ENCODE data around the gene ADD1.

Gene ADD1

DNA sequence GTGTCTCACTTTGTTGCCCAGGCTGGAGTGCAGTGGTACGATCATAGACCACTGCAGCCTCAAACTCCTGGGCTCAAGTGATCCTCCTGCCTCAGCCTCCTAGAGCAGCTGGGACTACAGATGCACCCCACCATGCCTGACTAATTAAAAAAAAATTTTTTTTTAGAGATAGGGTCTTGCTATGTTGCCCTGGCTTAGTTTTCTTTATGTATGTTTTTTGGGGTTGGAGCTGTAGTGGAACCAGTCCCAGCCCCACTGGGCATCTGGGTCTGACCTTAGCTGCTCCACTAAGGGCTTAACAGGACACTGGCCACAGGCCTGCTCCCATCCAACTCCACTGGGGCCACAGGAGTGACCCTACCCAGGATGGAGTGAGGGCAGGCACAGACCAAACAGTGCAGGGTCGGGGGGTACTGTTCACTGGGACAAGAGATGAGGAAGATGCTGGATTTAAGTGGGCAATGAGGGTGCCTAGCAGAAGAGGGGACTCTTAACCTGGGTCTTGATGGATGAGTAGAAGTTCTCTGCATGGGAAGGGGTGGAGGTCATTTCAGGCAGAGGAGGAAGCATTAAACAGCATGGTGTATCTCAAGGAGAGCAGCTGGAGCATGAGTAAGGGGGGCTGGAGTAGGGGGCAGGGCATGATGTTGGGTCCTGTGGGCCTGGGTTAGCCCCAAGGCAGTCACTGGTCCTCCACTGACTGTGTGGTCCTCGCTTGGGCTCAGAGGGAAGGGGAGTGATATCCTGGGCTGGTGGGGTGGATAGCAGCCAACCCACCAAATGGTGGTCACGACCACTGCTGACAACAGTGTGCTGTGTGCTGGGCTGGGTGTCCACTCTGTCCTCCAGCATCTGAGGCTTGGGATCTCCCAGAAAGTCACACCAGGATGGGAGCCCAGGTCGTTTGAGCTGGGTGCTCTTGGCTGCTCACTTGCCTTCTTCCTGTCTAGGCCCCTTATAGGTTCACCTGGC lies 24.1 kb upstream of the ADD1 start:
- no peak for FAIRE-seq
- no peak for DNase-seq (ENCODE audit: insufficient read length, low spot score)

DNA sequence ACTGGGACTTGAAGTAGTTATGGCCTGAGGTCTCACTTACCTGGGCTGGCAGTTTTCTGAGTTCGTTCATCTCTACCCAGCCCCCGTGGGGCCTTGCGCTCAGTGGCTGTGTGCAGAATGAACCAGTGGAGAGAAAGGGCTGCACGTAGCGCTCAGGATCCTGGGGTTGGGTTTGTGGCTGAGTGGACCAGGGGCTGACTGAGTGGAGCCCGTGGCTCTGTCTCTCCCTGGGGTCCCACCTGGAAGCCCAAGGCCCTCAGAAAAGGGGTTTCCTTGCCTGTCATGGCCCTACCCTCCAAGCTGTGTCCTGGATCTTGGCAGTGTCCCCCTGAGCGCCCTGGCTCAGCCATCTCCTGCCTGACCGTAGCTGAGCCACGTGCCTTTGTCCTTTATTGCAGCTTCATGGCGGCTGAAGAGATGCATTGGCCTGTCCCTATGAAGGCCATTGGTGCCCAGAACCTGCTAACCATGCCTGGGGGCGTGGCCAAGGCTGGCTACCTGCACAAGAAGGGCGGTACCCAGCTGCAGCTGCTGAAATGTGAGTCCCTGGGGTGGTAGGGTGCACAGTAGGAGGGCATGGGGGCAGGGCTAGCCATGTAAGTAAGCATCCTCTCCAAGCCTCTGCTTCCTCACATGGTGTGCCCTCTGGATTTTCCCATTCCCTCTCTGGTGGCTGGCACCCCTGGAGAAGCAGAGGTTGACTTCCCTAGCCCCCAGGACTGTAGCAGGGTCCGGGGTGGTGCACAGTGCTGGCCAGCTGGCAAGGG lies 23.2 kb upstream of the ADD1 start:
- FAIRE-seq, result no peak
- no peak for DNase-seq (ENCODE audit: insufficient read length, low spot score)

- no peak for DNase-seq (ENCODE audit: insufficient read length, low spot score)
- no peak for FAIRE-seq
Observed at GRCh38 chr4:2822461-2823300, 21.0 kb upstream of the ADD1 start.

DNA sequence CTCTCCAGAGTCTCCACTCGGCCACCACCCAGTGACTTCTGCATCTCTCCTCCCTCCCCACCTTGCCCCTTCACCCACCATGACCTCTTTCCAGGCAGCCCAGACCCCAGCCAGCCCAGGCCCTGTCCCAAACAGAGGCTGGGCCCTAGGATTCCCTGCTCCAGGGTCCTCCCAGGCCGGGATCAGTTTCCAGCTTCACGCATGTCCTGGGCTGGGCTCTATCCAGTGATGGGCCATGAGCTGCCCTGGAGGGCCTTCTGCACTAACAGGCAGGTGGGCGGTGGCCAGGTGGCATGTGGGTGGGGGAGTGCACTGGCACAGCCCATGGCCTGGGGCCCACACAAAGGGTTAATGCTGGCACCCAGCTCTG lies 20.4 kb upstream of the ADD1 start:
- DNase-seq (ENCODE audit: insufficient read length, low spot score) (no peak), FAIRE-seq (no peak)

- DNase-seq (ENCODE audit: insufficient read length, low spot score) (no peak), FAIRE-seq (no peak)
Observed at GRCh38 chr4:2823671-2824328, 19.8 kb upstream of the ADD1 start.

- FAIRE-seq (no peak), DNase-seq (ENCODE audit: insufficient read length, low spot score) (no peak)
Observed at GRCh38 chr4:2824329-2824835, 19.3 kb upstream of the ADD1 start.

DNA sequence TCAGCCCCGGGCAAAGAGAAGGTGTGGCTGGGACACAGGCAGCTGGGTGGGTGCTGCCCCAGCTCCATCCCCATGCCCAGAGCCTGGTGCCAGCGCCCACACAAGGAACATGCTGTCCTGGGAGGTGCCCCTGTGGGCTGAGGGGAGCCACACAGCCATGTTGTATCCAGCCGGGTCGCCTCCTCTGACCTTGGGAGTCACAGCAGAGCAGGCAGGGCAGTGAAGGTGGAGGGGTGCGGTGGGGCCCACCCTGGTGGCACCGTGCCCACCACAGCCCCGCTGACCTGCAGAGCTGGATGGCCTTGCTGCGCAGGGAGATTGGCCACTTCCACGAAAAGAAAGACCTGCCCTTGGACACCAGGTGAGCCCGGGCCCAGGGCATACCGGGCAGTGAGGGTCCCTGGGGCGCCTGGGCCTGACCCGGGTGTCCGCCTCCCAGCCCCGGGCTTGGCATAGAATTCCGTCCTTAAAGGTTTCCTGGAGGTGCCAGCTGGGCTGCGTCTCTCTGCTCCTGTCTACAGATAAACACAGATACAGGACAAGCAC lies 18.7 kb upstream of the ADD1 start:
- FAIRE-seq (no peak), DNase-seq (ENCODE audit: insufficient read length, low spot score) (no peak)

- FAIRE-seq (no peak), DNase-seq (ENCODE audit: insufficient read length, low spot score) (no peak)
Observed at GRCh38 chr4:2825740-2826139, 17.9 kb upstream of the ADD1 start.

DNA sequence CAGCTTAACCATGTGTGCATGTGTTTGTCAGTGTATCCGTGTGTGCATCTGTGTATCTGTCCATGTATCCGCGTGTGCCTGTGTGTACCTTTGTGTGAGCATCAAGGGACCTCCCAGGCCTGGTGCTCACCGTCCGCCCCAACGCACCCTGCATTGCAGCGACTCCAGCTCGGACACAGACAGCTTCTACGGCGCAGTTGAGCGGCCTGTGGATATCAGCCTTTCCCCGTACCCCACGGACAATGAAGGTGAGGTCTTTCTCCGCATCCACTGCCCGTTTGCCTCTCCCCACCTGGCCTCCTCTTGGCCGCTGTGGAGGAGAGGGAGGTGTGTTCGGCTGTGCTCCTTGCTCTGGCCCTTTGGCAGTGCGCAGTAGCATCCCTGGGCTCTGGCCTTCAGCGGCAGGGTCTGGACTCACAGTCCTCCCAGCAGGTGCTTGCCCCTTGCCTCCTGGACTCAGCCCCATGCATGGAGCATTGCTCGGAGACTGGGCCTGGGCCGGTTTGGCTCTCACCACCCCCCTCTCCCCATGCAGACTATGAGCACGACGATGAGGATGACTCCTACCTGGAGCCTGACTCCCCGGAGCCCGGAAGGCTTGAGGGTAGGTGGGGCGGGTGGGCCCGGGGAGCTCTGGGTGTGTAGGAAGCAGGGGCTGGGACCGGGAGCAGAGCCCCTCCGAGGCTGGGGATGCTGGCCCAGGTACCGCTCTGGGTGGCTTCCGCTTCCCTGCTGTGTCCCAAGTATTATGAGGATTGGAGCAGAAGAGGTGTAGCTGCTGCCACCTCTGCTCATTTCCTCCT lies 16.4 kb upstream of the ADD1 start:
- no peak for FAIRE-seq
- no peak for DNase-seq (ENCODE audit: insufficient read length, low spot score)

- FAIRE-seq (no peak), DNase-seq (ENCODE audit: insufficient read length, low spot score) (no peak)
Observed at GRCh38 chr4:2827874-2828751, 15.5 kb upstream of the ADD1 start.

DNA sequence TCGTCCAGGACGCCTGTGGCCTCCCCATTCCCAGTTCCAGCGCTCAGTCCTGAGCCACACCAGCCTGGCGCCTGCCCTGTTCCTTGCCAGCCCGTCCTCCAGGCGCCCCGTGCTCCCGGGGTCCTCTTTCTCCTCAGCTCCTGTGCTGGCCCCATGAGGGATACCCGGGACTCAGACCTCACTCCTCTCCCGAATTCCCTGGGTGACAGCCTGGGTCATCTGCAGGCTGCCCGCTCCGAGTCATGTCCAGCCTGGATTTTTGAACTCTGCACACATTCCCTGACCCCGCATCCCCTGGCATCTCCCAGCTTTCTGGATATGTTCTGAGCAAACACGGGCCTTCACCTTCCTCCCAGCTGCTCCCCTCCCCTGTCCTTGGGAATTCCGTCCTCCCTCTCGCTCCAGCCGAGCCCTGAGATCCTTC lies 14.9 kb upstream of the ADD1 start:
- FAIRE-seq, result no peak
- DNase-seq (ENCODE audit: insufficient read length, low spot score), result no peak

- no peak for DNase-seq (ENCODE audit: insufficient read length, low spot score)
- no peak for FAIRE-seq
Observed at GRCh38 chr4:2829321-2829932, 14.2 kb upstream of the ADD1 start.

- FAIRE-seq, result no peak
Observed at GRCh38 chr4:2829933-2830451, 13.7 kb upstream of the ADD1 start.

DNA sequence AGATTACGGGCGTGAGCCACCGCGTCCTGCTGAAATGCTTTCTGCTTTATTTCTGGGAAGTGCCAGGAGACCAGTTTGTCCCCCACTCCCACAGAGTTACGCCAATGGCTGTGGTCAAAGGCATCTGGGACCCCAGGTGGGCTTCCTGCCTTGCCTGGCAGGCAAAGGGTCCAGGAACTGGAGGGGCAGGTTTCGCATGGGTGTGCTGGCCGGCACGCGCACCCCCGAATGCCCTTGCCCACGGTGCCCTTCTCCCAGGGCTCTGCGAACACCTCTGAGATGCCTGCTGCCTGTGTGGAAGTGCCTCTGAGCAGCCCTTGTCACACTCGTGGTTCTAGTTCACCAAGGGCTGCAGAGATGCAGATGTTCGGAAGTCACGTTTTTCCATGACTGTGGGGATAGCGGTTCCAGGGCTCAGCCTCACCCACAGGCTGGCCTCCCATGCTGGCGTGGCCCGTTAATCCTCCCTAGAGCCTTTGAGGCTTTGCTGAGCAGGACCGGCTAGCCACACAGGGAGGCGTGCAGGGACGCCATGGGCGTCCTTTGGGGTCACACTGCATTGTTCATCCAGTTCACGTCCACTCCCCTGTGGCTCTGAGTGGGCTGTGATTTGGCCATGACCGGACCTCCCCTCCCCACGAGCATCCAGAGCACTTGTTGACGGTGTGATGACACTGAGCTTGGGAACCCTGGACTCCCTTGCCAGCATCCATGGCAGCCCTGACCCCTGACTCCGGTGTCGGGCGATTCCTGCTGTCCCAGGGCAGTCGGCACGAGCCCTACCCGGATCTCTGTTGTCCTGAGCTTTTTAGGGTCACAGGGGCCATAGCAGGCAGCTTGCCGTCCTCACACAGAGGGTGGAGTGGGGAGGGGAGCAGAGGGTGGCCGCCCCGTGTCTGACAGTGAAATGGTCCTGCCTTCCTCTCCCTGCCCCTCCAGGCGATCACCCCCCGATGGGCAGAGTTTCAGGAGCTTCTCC lies 12.7 kb upstream of the ADD1 start:
- FAIRE-seq (no peak), DNase-seq (ENCODE audit: insufficient read length, low spot score) (no peak)

More at GRCh38 chr4:2829933-2830451, 13.7 kb upstream of the ADD1 start:
- no peak for DNase-seq (ENCODE audit: insufficient read length, low spot score)

DNA sequence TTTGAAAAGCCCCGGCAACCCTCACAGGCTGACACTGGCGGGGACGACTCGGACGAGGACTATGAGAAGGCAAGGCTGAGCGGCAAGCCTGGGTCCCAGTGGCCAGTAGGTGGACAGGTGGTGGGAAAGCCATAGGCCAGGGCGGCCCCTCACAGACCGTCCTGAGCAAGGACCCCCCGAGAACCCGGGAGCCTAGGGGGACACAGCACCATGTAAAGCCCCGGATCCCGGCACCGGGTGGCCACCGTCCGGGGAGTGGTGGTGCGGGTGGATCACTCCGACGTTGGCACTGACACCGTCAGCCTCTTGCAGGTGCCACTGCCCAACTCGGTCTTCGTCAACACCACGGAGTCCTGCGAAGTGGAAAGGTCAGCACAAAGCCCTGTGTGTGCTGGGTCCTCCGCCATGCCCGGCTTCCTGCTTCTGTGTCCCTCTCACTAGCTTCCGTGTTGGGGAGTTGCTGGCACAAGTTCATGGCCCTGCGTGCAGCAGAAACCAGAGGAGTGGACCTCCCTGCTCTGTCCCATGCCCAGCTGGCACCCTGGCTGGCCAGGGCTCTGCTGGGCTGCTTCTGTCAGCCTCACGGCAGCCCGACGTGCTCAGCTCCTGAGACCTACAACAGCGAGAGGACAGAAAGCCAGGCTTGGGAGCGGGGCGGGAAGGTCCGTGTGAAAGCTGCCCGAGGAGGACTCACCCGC lies 11.9 kb upstream of the ADD1 start:
- no peak for FAIRE-seq

More for the DNA sequence above, 11.9 kb upstream of the ADD1 start:
- no peak for DNase-seq (ENCODE audit: insufficient read length, low spot score)

Measured in GM19239 (cell line).